ENCODE data around the gene CDKAL1. TPM values are rescaled to one million over a fixed set of nuclear protein-coding genes. Genes with fewer than 3 reads are reported as not detected.

The CDKAL1 gene
- total and polyA plus RNA-seq, 4 donors: 2.0 to 12.9 (median 6.7) TPM

GRCh38 chr6:20802596-20802995 is 268.3 kb downstream of the CDKAL1 start:
- TF ChIP-seq CTCF (IDR thresholded peaks at IDR 0.05; ENCODE audit: low read depth, low read length, missing input control) (no peak), HNF4G (IDR thresholded peaks at IDR 0.05) (no peak)
- no peak overlapping the region for H3K4me3 ChIP-seq (ENCODE audit: low read depth in 1 of 3, low read length in 3 of 3)
- DNase-seq (ENCODE audit: low spot score): no peak
- no peaks in the 10 kb centered on the region for H3K36me3 ChIP-seq (ENCODE audit: control insufficient read depth in 4 of 4, insufficient read depth in 3 of 4, low read depth in 1 of 4, low read length in 3 of 4)
- WGBS: 79% methylated on average over 1 of the region's 1 CpG
- H3K27me3 ChIP-seq (ENCODE audit: control insufficient read depth in 4 of 4, insufficient read depth in 4 of 4, low read length in 3 of 4): no peaks in the 10 kb centered on the region
- peaks cover 0 to 12% (median 0%) of the 10 kb centered on the region in 4 donors for H3K9me3 ChIP-seq (ENCODE audit: control insufficient read depth in 4 of 4, low read length in 3 of 4)
- no peak overlapping the region for H3K9ac ChIP-seq (ENCODE audit: low read depth in 1 of 2, low read length in 2 of 2)
- no peak overlapping the region for H3K27ac ChIP-seq (ENCODE audit: low read depth in 1 of 2, low read length in 2 of 2)
- H3K4me1 ChIP-seq (ENCODE audit: control insufficient read depth in 4 of 4, insufficient read depth in 4 of 4, low read length in 3 of 4): no peaks in the 10 kb centered on the region

- WGBS: 91% methylated on average over 1 of the region's 1 CpG
- Histone ChIP-seq H3K9ac (ENCODE audit: low read depth in 1 of 2, low read length in 2 of 2) (no peak overlapping the region), H3K27me3 (ENCODE audit: control insufficient read depth in 4 of 4, insufficient read depth in 4 of 4, low read length in 3 of 4) (no peaks in the 10 kb centered on the region), H3K36me3 (ENCODE audit: control insufficient read depth in 4 of 4, insufficient read depth in 3 of 4, low read depth in 1 of 4, low read length in 3 of 4) (no peaks in the 10 kb centered on the region), H3K4me3 (ENCODE audit: low read depth in 1 of 3, low read length in 3 of 3) (no peak overlapping the region), H3K4me1 (ENCODE audit: control insufficient read depth in 4 of 4, insufficient read depth in 4 of 4, low read length in 3 of 4) (no peaks in the 10 kb centered on the region), H3K27ac (ENCODE audit: low read depth in 1 of 2, low read length in 2 of 2) (no peak overlapping the region), H3K9me3 (ENCODE audit: control insufficient read depth in 4 of 4, low read length in 3 of 4) (peaks cover 0 to 12% (median 0%) of the 10 kb centered on the region in 4 donors)
- no peak for DNase-seq (ENCODE audit: low spot score)
- TF ChIP-seq SP1 (IDR thresholded peaks at IDR 0.05) (no peak), ZBTB33 (IDR thresholded peaks at IDR 0.05) (no peak), NR2F2 (IDR thresholded peaks at IDR 0.05) (no peak), RAD21 (IDR thresholded peaks at IDR 0.05) (no peak), GABPA (IDR thresholded peaks at IDR 0.05 in 1 of 2, conservative IDR thresholded peaks at IDR 0.05 in 1 of 2) (no peak), TAF1 (conservative IDR thresholded peaks at IDR 0.05) (no peak)
Measured at GRCh38 chr6:20805021-20805420, 270.8 kb downstream of the CDKAL1 start.

GRCh38 chr6:20806669-20807068 is 272.4 kb downstream of the CDKAL1 start:
- Histone ChIP-seq H3K27me3 (ENCODE audit: control insufficient read depth in 4 of 4, insufficient read depth in 4 of 4, low read length in 3 of 4) (no peaks in the 10 kb centered on the region), H3K4me3 (ENCODE audit: low read depth in 1 of 3, low read length in 3 of 3) (no peak overlapping the region), H3K9ac (ENCODE audit: low read depth in 1 of 2, low read length in 2 of 2) (no peak overlapping the region), H3K36me3 (ENCODE audit: control insufficient read depth in 4 of 4, insufficient read depth in 3 of 4, low read depth in 1 of 4, low read length in 3 of 4) (no peaks in the 10 kb centered on the region), H3K4me1 (ENCODE audit: control insufficient read depth in 4 of 4, insufficient read depth in 4 of 4, low read length in 3 of 4) (no peaks in the 10 kb centered on the region), H3K9me3 (ENCODE audit: control insufficient read depth in 4 of 4, low read length in 3 of 4) (peaks cover 0 to 12% (median 0%) of the 10 kb centered on the region in 4 donors), H3K27ac (ENCODE audit: low read depth in 1 of 2, low read length in 2 of 2) (no peak overlapping the region)
- TF ChIP-seq ZBTB33 (IDR thresholded peaks at IDR 0.05) (no peak), JUND (IDR thresholded peaks at IDR 0.05) (no peak), REST (IDR thresholded peaks at IDR 0.05) (no peak), FOXA1 (IDR thresholded peaks at IDR 0.05) (no peak), YY1 (IDR thresholded peaks at IDR 0.05) (no peak), EGR1 (IDR thresholded peaks at IDR 0.05; ENCODE audit: low read depth in 2 of 2) (no peak), HNF4A (conservative IDR thresholded peaks at IDR 0.05) (no peak), NR2F2 (IDR thresholded peaks at IDR 0.05) (no peak), ATF3 (IDR thresholded peaks at IDR 0.05) (no peak), TAF1 (conservative IDR thresholded peaks at IDR 0.05) (no peak), HNF4G (IDR thresholded peaks at IDR 0.05) (no peak), SP1 (IDR thresholded peaks at IDR 0.05) (no peak), FOXA2 (IDR thresholded peaks at IDR 0.05) (no peak)
- no peak for DNase-seq (ENCODE audit: low spot score)
- over 99% methylated on average over 3 of the region's 3 CpGs for WGBS

Data from liver (tissue), 9 donors.